GM23338 (cell line): ENCODE results near the gene B4GALT7. TPM values are rescaled to one million over a fixed set of nuclear protein-coding genes. Genes with fewer than 3 reads are reported as not detected.
A peak's percentile ranks its signal among the peaks of the same experiment; 100 is the strongest.

Experiments used
- ATAC-seq: fragments of 200-7000 bp; cut with Tn5 transposase; 3 replicates; pipeline ENCODE4 v1.9.1; 2020
- DNase-seq: peaks from one replicate; pipeline ENCODE4 v3.0.0-alpha.2; 2015; ENCODE audit warnings: low spot score
- H2AFZ ChIP-seq: fragments of 200-600 bp; sonication (generic); 2 replicates; pipeline ENCODE4 v1.8.0; 2016; ENCODE audit warnings: antibody characterized with exemption, mild to moderate bottlenecking, moderate library complexity
- H3F3A ChIP-seq: fragments of 200-600 bp; sonication (generic); replicated peaks from 2 replicates; pipeline ENCODE4 v1.8.0; 2017; ENCODE audit warnings: antibody characterized with exemption, mixed run types, low read depth
- H3K27ac ChIP-seq: fragments of 200-600 bp; sonication (generic); 2 replicates; pipeline ENCODE4 v1.6.1; 2016; ENCODE audit warnings: low read depth
- H3K27me3 ChIP-seq: fragments of 200-600 bp; sonication (generic); 2 replicates; pipeline ENCODE4 v1.8.0; 2016; ENCODE audit warnings: mild to moderate bottlenecking, mixed run types, moderate library complexity; ENCODE audit not compliant: insufficient read depth
- H3K36me3 ChIP-seq: fragments of 200-600 bp; sonication (generic); 2 replicates; pipeline ENCODE4 v1.8.0; 2016; ENCODE audit warnings: mild to moderate bottlenecking; ENCODE audit not compliant: insufficient read depth
- H3K4me1 ChIP-seq: fragments of 200-600 bp; sonication (generic); 2 replicates; pipeline ENCODE4 v1.8.0; 2016; ENCODE audit warnings: mild to moderate bottlenecking, moderate library complexity; ENCODE audit not compliant: insufficient read depth
- H3K4me2 ChIP-seq: fragments of 200-600 bp; sonication (generic); 2 replicates; pipeline ENCODE4 v1.7.1; 2017; ENCODE audit warnings: mixed run types
- H3K4me3 ChIP-seq: fragments of 200-600 bp; sonication (generic); 2 replicates; pipeline ENCODE4 v1.6.1; 2016; ENCODE audit warnings: mixed run types
- H3K79me2 ChIP-seq: fragments of 200-600 bp; sonication (generic); replicated peaks from 2 replicates; pipeline ENCODE4 v1.8.0; 2017; ENCODE audit warnings: mild to moderate bottlenecking; ENCODE audit not compliant: insufficient read depth
- H3K9me2 ChIP-seq: fragments of 200-600 bp; sonication (generic); 2 replicates; pipeline ENCODE4 v1.8.0; 2017; ENCODE audit not compliant: insufficient read depth
- H4K20me1 ChIP-seq: fragments of 200-600 bp; sonication (generic); replicated peaks from 2 replicates; pipeline ENCODE4 v1.8.0; 2017; ENCODE audit warnings: mild to moderate bottlenecking; ENCODE audit not compliant: insufficient read depth
- H3K27ac Mint-ChIP-seq: 2 replicates; pipeline ENCODE4 v1.8.0; 2020; ENCODE audit warnings: inconsistent platforms, mild to moderate bottlenecking, moderate library complexity, mixed read lengths
- H3K27me3 Mint-ChIP-seq: 3 replicates; pipeline ENCODE4 v1.8.0; 2022; ENCODE audit warnings: low read depth, mild to moderate bottlenecking, moderate library complexity, mixed read lengths, inconsistent platforms; ENCODE audit not compliant: insufficient read depth, poor library complexity
- H3K36me3 Mint-ChIP-seq: 3 replicates; pipeline ENCODE4 v1.8.0; 2021; ENCODE audit warnings: low read depth, mild to moderate bottlenecking, inconsistent platforms, moderate library complexity, mixed read lengths
- H3K4me1 Mint-ChIP-seq: 3 replicates; pipeline ENCODE4 v1.8.0; 2020; ENCODE audit warnings: mild to moderate bottlenecking, inconsistent platforms, mixed read lengths
- H3K4me3 Mint-ChIP-seq: 3 replicates; pipeline ENCODE4 v1.8.0; 2021; ENCODE audit warnings: moderate library complexity, mild to moderate bottlenecking, inconsistent platforms, mixed read lengths
- H3K9me3 Mint-ChIP-seq: 3 replicates; pipeline ENCODE4 v1.8.0; 2020; ENCODE audit warnings: moderate library complexity, mild to moderate bottlenecking, inconsistent platforms, mixed read lengths
- ETS1 ChIP-seq: IDR thresholded peaks from 2 replicates; pipeline ENCODE4 v1.6.1; 2016; ENCODE audit warnings: antibody characterized with exemption
- EZH2phosphoT487 ChIP-seq: fragments of 200-600 bp; sonication (generic); IDR thresholded peaks from one replicate; pipeline ENCODE4 v1.8.1; 2018; ENCODE audit warnings: antibody characterized with exemption; ENCODE audit not compliant: unreplicated experiment
- NANOG ChIP-seq: IDR thresholded peaks from 2 replicates; pipeline ENCODE4 v1.6.1; 2016; ENCODE audit warnings: antibody characterized with exemption, borderline replicate concordance
- POLR2AphosphoS5 ChIP-seq: IDR thresholded peaks from 2 replicates; pipeline ENCODE4 v1.6.1; 2016; ENCODE audit warnings: antibody characterized with exemption, low read depth
- REST ChIP-seq: IDR thresholded peaks from one replicate; pipeline ENCODE4 v1.6.1; 2018; ENCODE audit warnings: antibody characterized with exemption; ENCODE audit not compliant: unreplicated experiment
- STAT1 ChIP-seq: IDR thresholded peaks from one replicate; pipeline ENCODE4 v1.6.1; 2016; ENCODE audit warnings: antibody characterized with exemption; ENCODE audit not compliant: unreplicated experiment
- ZNF331 ChIP-seq: fragments of 250-450 bp; sonication (Bioruptor Pico); IDR thresholded peaks from 2 replicates; pipeline ENCODE4 v1.5.0; 2020; ENCODE audit warnings: low read depth, mild to moderate bottlenecking, moderate library complexity
- polyA plus RNA-seq: library from polyadenylated mRNA; unstranded; fragments of >200 nt; fragmentation: Nextera tagmentation; extraction: Ambion mirVana; gene quantifications from 2 replicates; pipeline ENCODE4 v1.2.1, GENCODE V29; 2016
- total RNA-seq: library from RNA; depleted of rRNA; stranded (reverse); fragments of >200 nt; shearing (Covaris generic); gene quantifications from 2 replicates; pipeline ENCODE4 v1.2.3, GENCODE V29; 2014
- TF ChIP-seq, protein P1 (sequence below), 2 experiments: fragments of 200-600 bp in 1 of 2; sonication (generic) in 1 of 2; conservative IDR thresholded peaks; 2 replicates each; pipeline versions ENCODE4 v1.5.1 to v1.6.1; 2016 to 2017; ENCODE audit warnings: antibody characterized with exemption in 2 of 2, low read depth in 2 of 2, mild to moderate bottlenecking in 2 of 2, moderate library complexity in 1 of 2

The B4GALT7 gene
- total and polyA plus RNA-seq, 2 experiments from 2014 or later: 10.0 to 23.3 TPM

- TF ChIP-seq ZNF331 (CRISPR knock-in tag) (no peak), REST (no peak), NANOG (no peak), POLR2AphosphoS5 (no peak)
- no peak for DNase-seq
- no peak for ATAC-seq
- no peak overlapping the region for H3K4me3 ChIP-seq
- H3K4me2 ChIP-seq: no peak overlapping the region; the same call in 1 of the 2 replicates
- H4K20me1 ChIP-seq: no peaks in the 10 kb centered on the region
- H2AFZ ChIP-seq: no peak overlapping the region
- H3K27me3 Mint-ChIP-seq: peaks cover 21% of the 10 kb centered on the region
- no peaks in the 10 kb centered on the region for H3K27me3 ChIP-seq
- H3K4me1 ChIP-seq: peaks cover 9% of the 10 kb centered on the region
- peaks cover 22% of the 10 kb centered on the region for H3K4me1 Mint-ChIP-seq
- no peaks in the 10 kb centered on the region for H3F3A ChIP-seq
- H3K27ac Mint-ChIP-seq: peak overlapping the region; percentile 74; the same call in 1 of the 2 replicates
- peak overlapping the region; percentile 70; the same call in 1 of the 2 replicates for H3K27ac ChIP-seq
- H3K79me2 ChIP-seq: no peaks in the 10 kb centered on the region
- H3K36me3 Mint-ChIP-seq: peaks cover 5% of the 10 kb centered on the region; the same call in 1 of the 3 replicates
- no peaks in the 10 kb centered on the region for H3K36me3 ChIP-seq
- no peaks in the 10 kb centered on the region for H3K9me2 ChIP-seq
- H3K4me3 Mint-ChIP-seq: peak overlapping the region; percentile 44; the same call in 1 of the 3 replicates
- H3K9me3 Mint-ChIP-seq: peaks cover 2% of the 10 kb centered on the region; the same call in 1 of the 3 replicates
These were observed 8.5 kb downstream of the B4GALT7 start for GRCh38 chr5:177608243-177609075.

GRCh38 chr5:177609076-177610059, 9.4 kb downstream of the B4GALT7 start:
- Mint-ChIP-seq H3K4me1 (peaks cover 22% of the 10 kb centered on the region), H3K4me3 (no peak overlapping the region), H3K27me3 (peaks cover 21% of the 10 kb centered on the region), H3K27ac (no peak overlapping the region), H3K36me3 (peaks cover 5% of the 10 kb centered on the region; the same call in 1 of the 3 replicates), H3K9me3 (peaks cover 2% of the 10 kb centered on the region; the same call in 1 of the 3 replicates)
- H2AFZ ChIP-seq: no peak overlapping the region
- no peaks in the 10 kb centered on the region; the same call in 1 of the 2 replicates for H4K20me1 ChIP-seq
- no peaks in the 10 kb centered on the region for H3K27me3 ChIP-seq
- DNase-seq (no peak), ATAC-seq (no peak)
- H3K4me2 ChIP-seq: no peak overlapping the region
- no peaks in the 10 kb centered on the region for H3K36me3 ChIP-seq
- H3K79me2 ChIP-seq: no peaks in the 10 kb centered on the region
- no peaks in the 10 kb centered on the region for H3K9me2 ChIP-seq
- H3K4me3 ChIP-seq: no peak overlapping the region
- H3K4me1 ChIP-seq: peaks cover 9% of the 10 kb centered on the region
- H3F3A ChIP-seq: no peaks in the 10 kb centered on the region
- H3K27ac ChIP-seq: no peak overlapping the region
- TF ChIP-seq ZNF331 (CRISPR knock-in tag): no peak
- no peak for TF ChIP-seq EZH2phosphoT487
- no peak for TF ChIP-seq STAT1
- TF ChIP-seq ETS1: no peak
- TF ChIP-seq POLR2AphosphoS5: no peak
- TF ChIP-seq, protein P1, sequence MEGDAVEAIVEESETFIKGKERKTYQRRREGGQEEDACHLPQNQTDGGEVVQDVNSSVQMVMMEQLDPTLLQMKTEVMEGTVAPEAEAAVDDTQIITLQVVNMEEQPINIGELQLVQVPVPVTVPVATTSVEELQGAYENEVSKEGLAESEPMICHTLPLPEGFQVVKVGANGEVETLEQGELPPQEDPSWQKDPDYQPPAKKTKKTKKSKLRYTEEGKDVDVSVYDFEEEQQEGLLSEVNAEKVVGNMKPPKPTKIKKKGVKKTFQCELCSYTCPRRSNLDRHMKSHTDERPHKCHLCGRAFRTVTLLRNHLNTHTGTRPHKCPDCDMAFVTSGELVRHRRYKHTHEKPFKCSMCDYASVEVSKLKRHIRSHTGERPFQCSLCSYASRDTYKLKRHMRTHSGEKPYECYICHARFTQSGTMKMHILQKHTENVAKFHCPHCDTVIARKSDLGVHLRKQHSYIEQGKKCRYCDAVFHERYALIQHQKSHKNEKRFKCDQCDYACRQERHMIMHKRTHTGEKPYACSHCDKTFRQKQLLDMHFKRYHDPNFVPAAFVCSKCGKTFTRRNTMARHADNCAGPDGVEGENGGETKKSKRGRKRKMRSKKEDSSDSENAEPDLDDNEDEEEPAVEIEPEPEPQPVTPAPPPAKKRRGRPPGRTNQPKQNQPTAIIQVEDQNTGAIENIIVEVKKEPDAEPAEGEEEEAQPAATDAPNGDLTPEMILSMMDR (conservative IDR thresholded peaks at IDR 0.05; ENCODE audit: low read depth in 2 of 2): no peak
- TF ChIP-seq REST: no peak
